HEK293 (cell line): Measurements from ENCODE around the gene HTR6.

Experiments
- CTCF ChIP-seq: fragments of 450-650 bp; formaldehyde crosslinking; IDR thresholded peaks from 2 replicates; pipeline ENCODE4 v1.5.1; 2016; ENCODE audit warnings: missing biosample characterization, missing genetic modification characterization
- FEZF1 ChIP-seq: fragments of 450-650 bp; formaldehyde crosslinking; IDR thresholded peaks from 2 replicates; pipeline ENCODE4 v1.5.1; 2016; ENCODE audit warnings: missing biosample characterization, missing genetic modification characterization
- KLF9 ChIP-seq: fragments of 450-650 bp; formaldehyde crosslinking; IDR thresholded peaks from 2 replicates; pipeline ENCODE4 v1.5.1; 2016; ENCODE audit warnings: missing biosample characterization, missing genetic modification characterization, low read depth
- MYNN ChIP-seq: fragments of 450-650 bp; formaldehyde crosslinking; IDR thresholded peaks from 2 replicates; pipeline ENCODE4 v1.5.1; 2016; ENCODE audit warnings: missing biosample characterization, missing genetic modification characterization, borderline replicate concordance
- ZNF530 ChIP-seq: fragments of 450-650 bp; formaldehyde crosslinking; IDR thresholded peaks from 2 replicates; pipeline ENCODE4 v1.5.1; 2016; ENCODE audit warnings: low read depth, missing biosample characterization, missing genetic modification characterization

DNA sequence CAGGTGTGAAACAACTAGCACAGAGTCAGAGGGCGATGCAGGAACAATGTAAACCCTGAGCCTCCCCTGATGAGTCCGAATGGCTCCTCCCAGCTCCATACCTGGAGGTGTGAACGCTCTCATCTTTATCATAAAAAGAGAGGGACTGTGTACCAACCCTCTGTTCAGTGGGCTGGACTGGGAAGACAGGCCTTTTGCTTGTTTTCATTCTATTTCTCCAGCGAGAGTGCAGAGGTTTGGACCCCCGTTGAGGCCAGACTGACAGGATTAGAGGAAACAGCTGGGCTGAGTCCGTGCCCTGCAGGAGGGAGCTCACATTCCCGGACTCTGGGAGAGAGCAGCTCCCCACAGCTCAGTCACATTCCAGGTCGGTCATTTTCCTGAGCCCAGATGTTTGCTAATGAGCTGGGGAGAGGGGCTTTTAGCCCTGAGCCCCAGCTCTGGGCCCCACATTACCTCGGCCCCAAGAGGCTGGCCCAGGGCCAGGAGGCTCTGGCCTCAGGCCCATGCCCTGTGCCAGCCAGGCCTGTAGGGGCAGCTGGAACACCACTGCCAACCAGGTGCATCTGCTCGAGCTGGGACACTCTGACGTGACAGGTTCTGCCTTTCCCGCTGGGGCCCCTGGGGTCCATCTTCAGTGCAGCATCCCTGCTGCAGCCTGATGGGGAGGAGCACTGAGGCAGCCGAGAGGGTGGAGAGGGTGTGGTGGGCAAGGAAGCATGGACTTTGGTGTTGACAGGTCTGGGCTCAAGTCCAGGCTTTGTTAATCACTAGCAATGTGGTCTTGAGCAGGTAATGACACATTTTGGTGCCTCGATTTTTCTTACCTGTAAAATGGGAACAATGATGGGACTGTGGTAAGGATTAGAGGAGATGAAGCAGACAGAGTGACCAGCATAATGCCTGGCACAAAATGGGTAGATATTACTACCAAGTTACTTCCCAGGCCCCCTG lies 24.0 kb upstream of the HTR6 start:
- TF ChIP-seq CTCF (tag by site-specific recombination) (peak; percentile 30; the same call in 1 of the 2 replicates), FEZF1 (no peak), MYNN (tag by site-specific recombination) (no peak), ZNF530 (tag by site-specific recombination) (no peak), KLF9 (tag by site-specific recombination) (no peak)
